Activated naive CD4-positive, alpha-beta T cell treated with anti-CD3 and anti-CD28 coated beads for 36 hours (primary cell): ENCODE measurements around the gene KCNMA1. TPM values are rescaled to one million over a fixed set of nuclear protein-coding genes. Genes with fewer than 3 reads are reported as not detected.

Experiments used
- CTCF ChIA-PET: fragments of 350-600 bp; sonication (Branson Sonifier 250); formaldehyde crosslinking; loops from one replicate; lab custom pipeline; 2021; ENCODE audit warnings: antibody characterized with exemption; lab: Charles Lee
- DNase-seq: peaks from one replicate; pipeline ENCODE4 v3.0.0-alpha.2; 2020
- H3K27ac Mint-ChIP-seq: one replicate; pipeline ENCODE4 v1.8.0; 2021; ENCODE audit warnings: mild to moderate bottlenecking, mixed read lengths
- H3K27me3 Mint-ChIP-seq: one replicate; pipeline ENCODE4 v1.8.0; 2021; ENCODE audit warnings: low read depth, mixed read lengths
- H3K36me3 Mint-ChIP-seq: one replicate; pipeline ENCODE4 v1.8.0; 2021; ENCODE audit warnings: low read depth, mixed read lengths
- H3K4me1 Mint-ChIP-seq: one replicate; pipeline ENCODE4 v1.8.0; 2021; ENCODE audit warnings: low read depth, mixed read lengths
- H3K4me3 Mint-ChIP-seq: one replicate; pipeline ENCODE4 v1.8.0; 2021; ENCODE audit warnings: mild to moderate bottlenecking, moderate library complexity, mixed read lengths
- H3K9me3 Mint-ChIP-seq: one replicate; pipeline ENCODE4 v1.8.0; 2021; ENCODE audit warnings: mixed read lengths
- intact Hi-C: fragments of 100-400 bp; cut with micrococcal nuclease; formaldehyde crosslinking; loops from one replicate; pipeline ENCODE4 v1.15.1; 2023
- total RNA-seq, 2 experiments: library from RNA; stranded (reverse); gene quantifications; one replicate each; pipeline ENCODE4 v1.2.3, GENCODE V29; 2021

KCNMA1 gene
- total RNA-seq, 2 experiments from 2014 or later, result not detected

DNA sequence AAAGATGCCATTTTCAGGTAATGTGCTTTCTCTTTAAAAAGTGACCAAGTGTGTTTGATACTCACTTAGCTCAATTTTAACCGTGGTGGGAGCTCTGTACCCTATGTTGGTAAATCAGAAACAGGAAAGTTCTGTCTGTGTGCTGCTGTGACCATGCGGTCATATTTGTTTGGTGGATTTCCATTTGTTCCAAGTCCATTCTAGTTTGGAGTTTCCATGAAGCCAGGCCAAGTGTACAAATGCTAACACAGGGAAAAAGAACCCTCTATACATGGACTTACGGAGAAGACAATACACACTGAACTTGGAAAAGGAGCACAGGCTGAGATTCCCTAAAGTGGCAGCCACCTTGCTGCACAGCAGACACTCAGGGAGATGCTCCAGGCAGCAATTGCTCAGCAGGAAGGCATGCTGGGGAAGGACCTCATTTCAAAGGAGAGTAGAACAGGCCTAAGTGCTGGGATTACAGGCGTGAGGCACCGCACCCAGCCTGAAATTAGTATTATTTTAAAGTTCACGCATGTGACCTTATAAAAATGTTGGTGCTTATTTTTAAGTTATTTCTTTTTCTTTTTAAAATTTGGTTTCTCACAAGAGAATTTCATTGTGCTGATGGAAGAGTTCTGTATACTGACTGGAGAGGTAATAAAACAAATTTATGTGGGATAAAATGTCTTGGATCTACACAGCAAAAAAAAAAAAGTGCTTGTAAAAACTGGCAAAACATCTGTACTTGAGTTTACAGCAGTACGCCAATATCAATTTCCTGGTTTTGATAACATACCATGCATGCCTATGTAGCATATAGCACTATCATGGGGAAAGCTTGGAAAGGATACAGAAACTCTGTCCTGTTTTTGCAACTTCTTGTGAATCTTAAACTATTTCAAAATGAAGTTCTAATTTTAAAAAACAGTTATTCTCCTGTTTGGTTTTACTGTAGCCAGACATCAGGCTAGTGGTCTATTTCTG is 436.2 kb downstream of the KCNMA1 start:
- Mint-ChIP-seq H3K4me3 (no peak overlapping the region), H3K27me3 (peaks cover 12% of the 10 kb centered on the region), H3K36me3 (no peaks in the 10 kb centered on the region), H3K9me3 (no peaks in the 10 kb centered on the region), H3K4me1 (no peaks in the 10 kb centered on the region), H3K27ac (no peak overlapping the region)
- intact Hi-C loops, result no loop called here
- CTCF ChIA-PET, result interaction anchor here (1.0 kb wide), 1 partner anchor 510 kb away, joined by 4 read pairs; no protein-coding TSS in a partner anchor
- no peak for DNase-seq

DNA sequence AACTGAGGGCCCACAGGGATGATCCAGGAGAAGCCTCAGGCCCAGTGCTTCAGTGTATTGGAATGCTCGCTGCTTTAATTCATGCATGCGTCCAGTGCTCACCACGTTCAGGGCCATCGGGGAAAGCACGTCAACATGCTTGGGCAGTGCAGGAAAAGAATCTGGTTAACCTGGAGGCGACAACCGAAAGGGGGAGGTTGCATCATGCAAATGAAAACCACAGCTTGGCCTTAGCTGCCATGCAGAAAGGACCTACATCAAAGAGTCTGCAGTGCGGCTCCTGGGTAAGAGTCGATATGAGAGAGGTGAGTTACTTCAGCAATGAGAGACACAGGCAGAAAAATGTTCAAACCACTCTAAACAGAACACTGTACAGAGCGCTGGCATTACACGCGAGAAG is 440.1 kb downstream of the KCNMA1 start:
- Mint-ChIP-seq H3K4me3 (no peak overlapping the region), H3K9me3 (no peaks in the 10 kb centered on the region), H3K36me3 (no peaks in the 10 kb centered on the region), H3K27me3 (peaks cover 6% of the 10 kb centered on the region), H3K4me1 (no peaks in the 10 kb centered on the region), H3K27ac (no peak overlapping the region)
- CTCF ChIA-PET, result interaction anchor here (0.6 kb wide), 1 partner anchor 217 kb away, joined by 3 read pairs; no protein-coding TSS in a partner anchor
- no peak for DNase-seq
- intact Hi-C loops, result no loop called here

DNA sequence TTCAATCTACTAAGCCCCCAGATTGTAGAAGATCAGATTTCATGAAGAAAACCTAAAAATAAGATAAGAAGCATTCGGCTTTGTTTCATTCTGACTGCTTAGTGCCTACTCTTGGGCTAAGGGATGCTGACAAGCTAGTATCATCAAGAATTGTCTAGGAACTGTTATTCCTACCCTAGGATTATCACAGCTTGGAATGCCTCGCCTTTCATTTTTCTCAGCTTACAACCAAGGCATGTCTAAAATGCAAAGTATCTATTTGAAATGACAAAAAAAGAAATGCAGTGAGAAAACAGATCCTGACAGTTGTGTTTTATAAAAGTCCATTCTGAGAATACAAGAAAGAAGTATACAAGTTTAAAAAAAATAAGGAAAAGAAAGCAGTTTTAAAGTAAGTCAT is 441.0 kb downstream of the KCNMA1 start:
- intact Hi-C loops, result no loop called here
- Mint-ChIP-seq H3K27me3 (peaks cover 6% of the 10 kb centered on the region), H3K27ac (no peak overlapping the region), H3K4me3 (no peak overlapping the region), H3K4me1 (no peaks in the 10 kb centered on the region), H3K9me3 (no peaks in the 10 kb centered on the region), H3K36me3 (no peaks in the 10 kb centered on the region)
- DNase-seq, result no peak
- CTCF ChIA-PET, result no interaction called here

- CTCF ChIA-PET, result interaction anchor here (0.9 kb wide), 1 partner anchor 29 kb away, joined by 3 read pairs; no protein-coding TSS in a partner anchor
- H3K27ac Mint-ChIP-seq, result no peak overlapping the region
- H3K4me3 Mint-ChIP-seq, result no peak overlapping the region
- DNase-seq, result no peak
- no peaks in the 10 kb centered on the region for H3K9me3 Mint-ChIP-seq
- peaks cover 6% of the 10 kb centered on the region for H3K27me3 Mint-ChIP-seq
- H3K36me3 Mint-ChIP-seq, result no peaks in the 10 kb centered on the region
- no peaks in the 10 kb centered on the region for H3K4me1 Mint-ChIP-seq
- intact Hi-C loops, result no loop called here
Measured at GRCh38 chr10:77195101-77195500, 442.5 kb downstream of the KCNMA1 start.

DNA sequence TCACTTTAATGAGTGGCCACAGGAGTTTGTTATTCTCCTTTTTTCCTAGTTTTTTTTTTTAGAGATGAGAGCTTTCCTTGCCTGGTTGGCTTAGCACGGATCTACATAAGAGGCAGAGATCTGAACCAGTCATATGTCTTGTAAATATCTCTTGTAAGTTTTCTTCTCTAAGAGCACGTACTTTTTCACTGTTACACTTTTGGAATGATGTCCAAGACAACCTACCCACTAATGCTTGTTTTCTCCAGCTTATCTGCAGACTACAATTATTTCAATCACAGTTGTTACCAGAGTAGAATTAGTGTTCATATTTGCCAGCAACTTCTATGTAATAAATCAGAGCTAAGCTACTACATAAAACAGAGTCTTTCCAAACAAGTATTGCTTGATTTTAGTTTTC is 444.6 kb downstream of the KCNMA1 start:
- CTCF ChIA-PET, result no interaction called here
- H3K36me3 Mint-ChIP-seq, result no peaks in the 10 kb centered on the region
- H3K27me3 Mint-ChIP-seq, result peaks cover 2% of the 10 kb centered on the region
- H3K27ac Mint-ChIP-seq, result no peak overlapping the region
- H3K4me3 Mint-ChIP-seq, result no peak overlapping the region
- no peak for DNase-seq
- no peaks in the 10 kb centered on the region for H3K4me1 Mint-ChIP-seq
- no peaks in the 10 kb centered on the region for H3K9me3 Mint-ChIP-seq
- intact Hi-C loops, result no loop called here

- no peak for DNase-seq
- Mint-ChIP-seq H3K4me3 (no peak overlapping the region), H3K9me3 (no peaks in the 10 kb centered on the region), H3K27me3 (peaks cover 3% of the 10 kb centered on the region), H3K27ac (no peak overlapping the region), H3K4me1 (no peaks in the 10 kb centered on the region), H3K36me3 (no peaks in the 10 kb centered on the region)
- CTCF ChIA-PET, result no interaction called here
- intact Hi-C loops, result no loop called here
Measured at GRCh38 chr10:77192402-77192801, 445.2 kb downstream of the KCNMA1 start.

DNA sequence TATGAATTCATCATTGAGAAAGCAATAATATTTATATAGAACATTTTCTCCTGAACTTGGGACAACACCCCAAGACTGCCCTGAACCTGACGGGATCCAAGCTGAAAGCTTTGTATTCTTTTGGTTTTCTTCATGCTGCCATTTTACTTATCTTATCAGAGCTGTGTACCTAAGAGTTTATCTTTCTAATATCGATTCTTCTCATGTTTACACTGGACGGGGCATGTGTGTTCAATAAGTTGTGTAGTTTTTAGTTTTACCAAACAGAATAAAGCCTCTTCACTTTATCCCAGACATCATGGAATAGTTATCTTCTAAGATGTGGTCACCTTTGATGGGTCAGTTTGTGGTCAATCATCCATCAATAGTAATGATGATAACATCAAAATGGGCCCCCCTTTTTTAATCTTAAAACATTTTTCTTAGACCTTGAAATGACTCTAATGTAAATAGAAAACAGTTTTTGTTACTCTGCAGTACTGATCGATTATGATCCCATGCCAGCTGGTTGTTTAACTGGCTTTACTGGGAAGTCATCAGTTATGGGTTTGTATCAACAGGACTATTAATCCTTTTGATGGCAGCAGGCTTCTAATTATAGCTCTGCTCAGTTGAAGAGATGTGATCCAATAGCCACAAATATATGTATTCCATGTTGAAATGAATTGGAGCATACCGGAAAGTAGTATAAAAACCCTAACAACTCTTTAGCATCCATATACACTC is 446.1 kb downstream of the KCNMA1 start:
- no peak for DNase-seq
- no peak overlapping the region for H3K4me3 Mint-ChIP-seq
- no peak overlapping the region for H3K27ac Mint-ChIP-seq
- no peaks in the 10 kb centered on the region for H3K9me3 Mint-ChIP-seq
- H3K4me1 Mint-ChIP-seq, result no peaks in the 10 kb centered on the region
- intact Hi-C loops, result no loop called here
- peaks cover 4% of the 10 kb centered on the region for H3K27me3 Mint-ChIP-seq
- no peaks in the 10 kb centered on the region for H3K36me3 Mint-ChIP-seq
- CTCF ChIA-PET, result interaction anchor here (1.3 kb wide), 1 partner anchor 17 kb away, joined by 4 read pairs; no protein-coding TSS in a partner anchor

GRCh38 chr10:77190291-77190690 is 447.3 kb downstream of the KCNMA1 start:
- H3K27ac Mint-ChIP-seq, result no peak overlapping the region
- no peaks in the 10 kb centered on the region for H3K4me1 Mint-ChIP-seq
- no peak overlapping the region for H3K4me3 Mint-ChIP-seq
- peaks cover 2% of the 10 kb centered on the region for H3K27me3 Mint-ChIP-seq
- CTCF ChIA-PET, result interaction anchor here (1.3 kb wide), 1 partner anchor 16 kb away, joined by 4 read pairs; no protein-coding TSS in a partner anchor
- H3K36me3 Mint-ChIP-seq, result no peaks in the 10 kb centered on the region
- H3K9me3 Mint-ChIP-seq, result no peaks in the 10 kb centered on the region
- intact Hi-C loops, result no loop called here
- no peak for DNase-seq

GRCh38 chr10:77189520-77189919 is 448.1 kb downstream of the KCNMA1 start:
- no peak for DNase-seq
- H3K9me3 Mint-ChIP-seq, result no peaks in the 10 kb centered on the region
- H3K4me1 Mint-ChIP-seq, result no peaks in the 10 kb centered on the region
- intact Hi-C loops, result no loop called here
- H3K27me3 Mint-ChIP-seq, result peaks cover 2% of the 10 kb centered on the region
- H3K4me3 Mint-ChIP-seq, result no peak overlapping the region
- CTCF ChIA-PET, result no interaction called here
- H3K36me3 Mint-ChIP-seq, result no peaks in the 10 kb centered on the region
- no peak overlapping the region for H3K27ac Mint-ChIP-seq

DNA sequence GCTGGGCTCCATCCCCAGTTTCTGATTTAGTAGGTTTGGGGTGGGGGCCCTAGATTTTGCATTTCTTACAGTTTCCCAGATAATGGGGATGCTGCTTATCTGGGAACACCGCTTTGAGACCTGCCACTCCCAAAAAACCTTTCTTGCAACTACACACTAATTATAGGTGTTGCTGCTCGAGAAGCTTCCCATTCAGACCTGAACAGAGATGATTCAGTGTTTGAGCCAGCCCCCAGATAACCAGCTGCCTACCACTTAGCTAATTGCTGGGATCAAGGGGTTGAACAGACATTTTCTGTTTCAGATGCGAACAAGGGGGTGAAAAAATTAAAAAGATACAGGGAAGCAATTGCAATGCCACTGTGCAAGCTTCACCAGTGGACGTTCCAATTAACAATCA is 448.5 kb downstream of the KCNMA1 start:
- Mint-ChIP-seq H3K27me3 (peaks cover 2% of the 10 kb centered on the region), H3K4me1 (no peaks in the 10 kb centered on the region), H3K27ac (no peak overlapping the region), H3K4me3 (no peak overlapping the region), H3K36me3 (no peaks in the 10 kb centered on the region), H3K9me3 (no peaks in the 10 kb centered on the region)
- CTCF ChIA-PET, result no interaction called here
- intact Hi-C loops, result no loop called here
- no peak for DNase-seq

DNA sequence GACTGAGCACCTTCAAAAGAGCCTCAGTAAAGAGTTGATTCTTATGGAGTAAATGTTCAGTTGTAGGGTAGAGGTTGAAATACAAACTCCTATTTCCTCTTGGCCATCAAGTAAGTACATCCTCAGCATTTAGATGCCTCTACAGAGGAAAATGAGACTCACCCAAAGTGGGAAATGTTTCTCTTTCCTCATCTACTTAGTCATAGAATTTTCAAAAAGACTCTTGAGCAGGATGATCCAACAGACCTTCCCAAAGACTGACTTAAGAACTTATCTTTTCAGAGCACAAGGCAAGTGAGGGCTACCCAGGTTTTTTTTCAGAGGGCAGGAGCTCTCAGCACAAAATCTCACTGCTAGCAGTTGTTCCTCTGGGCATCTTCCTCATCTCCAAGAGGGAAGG is 449.1 kb downstream of the KCNMA1 start:
- no peaks in the 10 kb centered on the region for H3K4me1 Mint-ChIP-seq
- DNase-seq, result no peak
- no peaks in the 10 kb centered on the region for H3K9me3 Mint-ChIP-seq
- H3K4me3 Mint-ChIP-seq, result no peak overlapping the region
- H3K27me3 Mint-ChIP-seq, result peaks cover 2% of the 10 kb centered on the region
- intact Hi-C loops, result no loop called here
- CTCF ChIA-PET, result no interaction called here
- no peak overlapping the region for H3K27ac Mint-ChIP-seq
- H3K36me3 Mint-ChIP-seq, result no peaks in the 10 kb centered on the region

DNA sequence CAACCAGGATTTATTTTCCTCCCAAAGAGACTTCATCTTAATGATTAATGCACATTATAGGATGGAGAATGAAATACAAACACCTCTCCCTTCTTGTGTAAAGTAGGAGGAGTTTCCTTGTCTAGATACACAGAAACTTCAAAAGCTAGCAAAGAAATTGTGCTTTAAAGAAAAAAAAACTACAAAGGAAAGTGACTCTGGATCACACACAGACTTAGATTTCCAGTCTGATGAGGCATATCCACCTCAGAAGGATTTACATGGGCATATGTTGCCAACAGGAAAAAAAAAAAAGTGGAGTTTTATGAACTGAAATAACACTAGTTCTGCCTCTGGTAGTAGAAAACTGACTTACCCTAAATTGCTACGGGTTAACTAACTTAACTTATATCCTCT is 449.6 kb downstream of the KCNMA1 start:
- intact Hi-C loops, result no loop called here

More for the DNA sequence above, 449.6 kb downstream of the KCNMA1 start:
- no peak for DNase-seq
- no peaks in the 10 kb centered on the region for H3K36me3 Mint-ChIP-seq
- H3K27me3 Mint-ChIP-seq, result peaks cover 2% of the 10 kb centered on the region
- H3K9me3 Mint-ChIP-seq, result no peaks in the 10 kb centered on the region
- H3K27ac Mint-ChIP-seq, result no peak overlapping the region
- CTCF ChIA-PET, result no interaction called here
- H3K4me1 Mint-ChIP-seq, result no peaks in the 10 kb centered on the region
- H3K4me3 Mint-ChIP-seq, result no peak overlapping the region
